ENCODE results near the gene RPS23.
"Not testable (repeated sequence)": the region's sequence is repeated elsewhere in the genome, so short reads cannot be mapped to it uniquely, and the experiment has no call there.

Gene RPS23

GRCh38 chr5:82287625-82288024 is 9.5 kb upstream of the RPS23 start:
- no peak for DNase-seq

- DNase-seq, result no peak
Measured at GRCh38 chr5:82285206-82285605, 7.1 kb upstream of the RPS23 start.

GRCh38 chr5:82283893-82284292 is 5.7 kb upstream of the RPS23 start:
- DNase-seq, result no peak

- no peak for DNase-seq
Measured at GRCh38 chr5:82278711-82279370, 687 bp upstream of the RPS23 start.

GRCh38 chr5:82277613-82277986 is 554 bp downstream of the RPS23 start:
- DNase-seq, result no peak

GRCh38 chr5:82276800-82277612 is 1.1 kb downstream of the RPS23 start:
- no peak for DNase-seq

GRCh38 chr5:82275216-82275664 is 2.9 kb downstream of the RPS23 start:
- DNase-seq, result no peak

- no peak for DNase-seq
Measured at GRCh38 chr5:82274343-82275211, 3.6 kb downstream of the RPS23 start.

GRCh38 chr5:82273426-82273825 is 4.7 kb downstream of the RPS23 start:
- not testable (repeated sequence) for DNase-seq

- DNase-seq, result not testable (repeated sequence)
Measured at GRCh38 chr5:82272571-82273356, 5.4 kb downstream of the RPS23 start.

- not testable (repeated sequence) for DNase-seq
Measured at GRCh38 chr5:82269363-82269762, 8.8 kb downstream of the RPS23 start.

- DNase-seq, result not testable (repeated sequence)
Measured at GRCh38 chr5:82267297-82267933, 10.7 kb downstream of the RPS23 start.

GRCh38 chr5:82265047-82265446 is 13.1 kb downstream of the RPS23 start:
- no peak for DNase-seq

- DNase-seq, result no peak
Measured at GRCh38 chr5:82259172-82259800, 18.9 kb downstream of the RPS23 start.

GRCh38 chr5:82257729-82258128 is 20.4 kb downstream of the RPS23 start:
- DNase-seq, result no peak

GRCh38 chr5:82257247-82257646 is 20.9 kb downstream of the RPS23 start:
- no peak for DNase-seq

GRCh38 chr5:82255844-82256243 is 22.3 kb downstream of the RPS23 start:
- no peak for DNase-seq

GRCh38 chr5:82252744-82253143 is 25.4 kb downstream of the RPS23 start:
- no peak for DNase-seq

GRCh38 chr5:82246960-82247574 is 31.1 kb downstream of the RPS23 start:
- DNase-seq, result no peak

- no peak for DNase-seq
Measured at GRCh38 chr5:82244854-82245635, 33.1 kb downstream of the RPS23 start.

Data from T-helper 1 cell (primary cell).